Keratinocyte (primary cell): Measurements from ENCODE around the gene SIGLEC7. TPM values are rescaled to one million over a fixed set of nuclear protein-coding genes. Genes with fewer than 3 reads are reported as not detected.
"Not testable (repeated sequence)": the region's sequence is repeated elsewhere in the genome, so short reads cannot be mapped to it uniquely, and the experiment has no call there.

ENCODE experiments used
- DNase-seq: peaks from one replicate; pipeline ENCODE4 v3.0.0-alpha.2; 2011; ENCODE audit warnings: low read depth, missing footprints, low spot score
- FAIRE-seq: peaks from 2 replicates; lab custom pipeline; 2011; peaks lifted over from hg19 to GRCh38; lab: Jason Lieb, UNC
- H2AFZ ChIP-seq: 2 replicates; pipeline ENCODE4 v1.6.0; 2012; ENCODE audit warnings: low read length, control low read depth, inconsistent platforms; ENCODE audit not compliant: control insufficient read depth
- H3K27ac ChIP-seq: 2 replicates; pipeline ENCODE4 v1.5.1; 2011; ENCODE audit warnings: low read length; ENCODE audit not compliant: control insufficient read depth, insufficient read depth
- H3K27me3 ChIP-seq: 3 replicates; pipeline ENCODE4 v1.6.0; 2011; ENCODE audit warnings: low read length; ENCODE audit not compliant: control insufficient read depth, insufficient read depth; ENCODE audit errors: extremely low read depth
- H3K36me3 ChIP-seq, 2 experiments: 2 replicates in 1 of 2; 3 replicates in 1 of 2; pipeline ENCODE4 v1.5.1; 2011; ENCODE audit warnings: low read length in 2 of 2, mild to moderate bottlenecking in 1 of 2; ENCODE audit not compliant: control insufficient read depth in 2 of 2, insufficient read depth in 2 of 2; ENCODE audit errors: extremely low read depth in 1 of 2
- H3K4me1 ChIP-seq: 3 replicates; pipeline ENCODE4 v1.5.1; 2011; ENCODE audit warnings: low read length; ENCODE audit not compliant: control insufficient read depth, insufficient read depth; ENCODE audit errors: extremely low read depth
- H3K4me2 ChIP-seq: 3 replicates; pipeline ENCODE4 v1.6.0; 2011; ENCODE audit warnings: low read depth, low read length; ENCODE audit not compliant: control insufficient read depth, insufficient read depth; ENCODE audit errors: extremely low read depth
- H3K4me3 ChIP-seq, 3 experiments: fragments of 200-600 bp in 1 of 3; sonication (generic) in 1 of 3; 2 replicates in 2 of 3; 3 replicates in 1 of 3; pipeline ENCODE4 v1.5.1; 2011 to 2016; ENCODE audit warnings: low read length in 3 of 3, mild to moderate bottlenecking in 3 of 3, control low read depth in 2 of 3, inconsistent platforms in 1 of 3, low read depth in 1 of 3, mixed read lengths in 1 of 3, mixed run types in 1 of 3, moderate library complexity in 1 of 3; ENCODE audit not compliant: control insufficient read depth in 2 of 3, insufficient read depth in 2 of 3; ENCODE audit errors: extremely low read depth in 1 of 3
- H3K79me2 ChIP-seq: 2 replicates; pipeline ENCODE4 v1.6.0; 2012; ENCODE audit warnings: low read length; ENCODE audit not compliant: control insufficient read depth, insufficient read depth
- H3K9ac ChIP-seq: 3 replicates; pipeline ENCODE4 v1.6.0; 2011; ENCODE audit warnings: low read length; ENCODE audit not compliant: control insufficient read depth, insufficient read depth; ENCODE audit errors: extremely low read depth
- H3K9me1 ChIP-seq: 3 replicates; pipeline ENCODE4 v1.6.0; 2011; ENCODE audit warnings: low read length; ENCODE audit not compliant: control insufficient read depth, insufficient read depth; ENCODE audit errors: extremely low read depth
- H3K9me3 ChIP-seq: 2 replicates; pipeline ENCODE4 v1.5.1; 2012; ENCODE audit warnings: low read depth, low read length; ENCODE audit not compliant: control insufficient read depth
- H4K20me1 ChIP-seq: 3 replicates; pipeline ENCODE4 v1.6.0; 2011; ENCODE audit warnings: low read length; ENCODE audit not compliant: control insufficient read depth, insufficient read depth; ENCODE audit errors: extremely low read depth
- CTCF ChIP-seq, 3 experiments: IDR thresholded peaks in 1 of 3; conservative IDR thresholded peaks in 1 of 3; optimal IDR thresholded peaks in 1 of 3; 2 replicates in 2 of 3; 3 replicates in 1 of 3; pipeline versions ENCODE3 to v1.5.1; 2011; ENCODE audit warnings: low read length in 3 of 3, mild to moderate bottlenecking in 3 of 3, moderate library complexity in 2 of 3, control low read depth in 1 of 3, inconsistent platforms in 1 of 3; ENCODE audit not compliant: insufficient read depth in 2 of 3; ENCODE audit errors: extremely low read depth in 1 of 3
- EZH2 ChIP-seq: IDR thresholded peaks from one replicate; pipeline ENCODE4 v1.6.1; 2012; ENCODE audit warnings: inconsistent platforms, mild to moderate bottlenecking, low read length, moderate library complexity
- dilution Hi-C: fragments of 300-500 bp; cut with MboI; formaldehyde crosslinking; loops from one replicate; pipeline ENCODE4 v1.7.0; 2020; ENCODE audit warnings: low sequenced_read_pairs; ENCODE audit not compliant: extremely low pct_ligation_motif_present
- polyA plus RNA-seq, 5 experiments: library from polyadenylated mRNA; depleted of rRNA in 3 of 5; stranded (reverse) in 3 of 5; stranded (forward) in 1 of 5; unstranded in 1 of 5; fragments of >200 nt; gene quantifications; 1 replicate in 1 of 5; 2 replicates in 3 of 5; 3 replicates in 1 of 5; pipeline versions ENCODE4 v1.2.1 to v1.2.3, GENCODE V29; 2011 to 2012; ENCODE audit warnings: missing spikeins in 2 of 5, low read depth in 1 of 5, low replicate concordance in 1 of 5

The SIGLEC7 gene
- polyA plus RNA-seq, 1 donor (not counting 4 experiments of a cell fraction or from before 2014, with no cell fraction given), result not detected

DNA sequence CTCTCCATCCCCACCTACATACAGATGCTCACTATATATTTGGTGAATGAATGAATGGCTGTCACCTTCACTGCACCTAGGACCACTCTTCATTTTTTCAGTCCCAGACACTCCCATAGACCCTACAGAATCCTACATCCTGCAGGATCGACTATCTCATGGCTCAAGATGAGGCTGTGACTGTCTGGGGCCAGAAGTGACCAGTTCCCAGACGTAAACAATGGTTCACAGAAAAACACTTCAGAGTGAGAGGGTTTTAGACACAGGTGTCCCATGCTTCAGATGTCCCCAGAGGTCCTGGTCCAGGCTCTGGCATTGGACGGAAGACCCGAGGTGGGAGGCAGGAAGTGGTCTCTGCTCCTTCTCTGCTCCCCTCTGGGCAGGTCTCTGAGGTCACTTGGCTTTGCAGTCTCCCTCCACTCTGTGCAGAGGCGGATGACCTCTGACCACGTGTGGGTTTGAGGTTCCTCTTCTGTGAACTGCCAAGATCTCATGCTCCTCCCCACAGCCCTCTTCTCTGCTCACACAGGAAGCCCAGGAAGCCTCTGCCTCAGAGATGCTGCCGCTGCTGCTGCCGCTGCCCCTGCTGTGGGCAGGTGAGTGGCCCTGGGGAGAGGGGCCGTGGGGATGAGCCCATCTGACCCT is 24.9 kb downstream of the SIGLEC7 start:
- peaks cover 13% of the 10 kb centered on the region for H3K4me1 ChIP-seq
- no peak for DNase-seq
- no peaks in the 10 kb centered on the region for H3K79me2 ChIP-seq
- TF ChIP-seq EZH2, result no peak
- H3K27ac ChIP-seq, result no peak overlapping the region
- H3K36me3 ChIP-seq, result no peaks in the 10 kb centered on the region
- no peaks in the 10 kb centered on the region for H3K9me1 ChIP-seq
- dilution Hi-C loops, result no loop called here
- no peak for FAIRE-seq
- H2AFZ ChIP-seq, result no peak overlapping the region
- no peaks in the 10 kb centered on the region for H3K9me3 ChIP-seq
- no peaks in the 10 kb centered on the region for H4K20me1 ChIP-seq
- H3K9ac ChIP-seq, result no peak overlapping the region
- H3K4me2 ChIP-seq, result no peak overlapping the region
- H3K4me3 ChIP-seq, result no peak overlapping the region
- H3K27me3 ChIP-seq, result no peaks in the 10 kb centered on the region

DNA sequence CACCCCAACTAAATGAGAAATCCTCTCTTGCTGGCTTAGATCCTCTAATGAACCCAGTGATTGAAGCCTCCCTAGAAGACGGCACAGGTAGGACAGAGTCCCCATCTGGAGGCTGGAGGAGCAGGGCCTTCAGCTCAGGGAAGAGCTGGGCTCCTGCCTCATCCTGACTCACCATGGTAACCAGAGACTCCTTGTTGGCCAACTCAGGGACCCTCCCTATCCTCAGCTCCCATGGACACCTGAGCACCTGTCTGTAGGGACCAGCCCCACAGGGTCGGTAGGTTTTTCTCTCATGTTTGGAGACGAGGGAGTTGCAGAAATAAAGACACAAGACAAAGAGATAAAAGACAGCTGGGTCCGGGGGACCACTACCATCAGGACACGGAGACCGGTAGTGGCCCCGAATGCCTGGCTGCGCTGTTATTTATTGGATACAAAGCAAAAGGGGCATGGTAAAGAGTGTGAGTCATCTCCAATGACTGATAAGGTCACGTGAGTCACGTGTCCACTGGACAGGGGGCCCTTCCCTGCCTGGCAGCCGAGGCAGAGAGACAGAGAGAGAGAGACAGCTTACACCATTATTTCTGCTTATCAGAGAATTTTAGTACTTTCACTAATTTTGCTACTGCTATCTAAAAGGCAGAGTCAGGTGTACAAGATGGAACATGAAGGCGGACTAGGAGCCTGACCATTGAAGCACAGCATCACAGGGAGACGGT is 26.6 kb downstream of the SIGLEC7 start:
- no peak overlapping the region for H2AFZ ChIP-seq
- no peak for FAIRE-seq

GRCh38 chr19:51169283-51169918 is 27.3 kb downstream of the SIGLEC7 start:
- DNase-seq, H3K27me3 ChIP-seq, H3K4me2 ChIP-seq, H3K4me3 ChIP-seq, H3K9ac ChIP-seq, FAIRE-seq, H4K20me1 ChIP-seq, H3K9me1 ChIP-seq, H3K4me1 ChIP-seq, H2AFZ ChIP-seq, H3K27ac ChIP-seq, H3K79me2 ChIP-seq, dilution Hi-C loops, H3K9me3 ChIP-seq, H3K36me3 ChIP-seq: not testable (repeated sequence)
- TF ChIP-seq CTCF (optimal IDR thresholded peaks at IDR 0.05 in 1 of 3, IDR thresholded peaks at IDR 0.05 in 1 of 3, conservative IDR thresholded peaks at IDR 0.05 in 1 of 3; ENCODE audit: extremely low read depth in 1 of 3, insufficient read depth in 2 of 3, low read length in 3 of 3), result peak; percentile 27 to 77 (median 65)

More for the DNA sequence above, 26.6 kb downstream of the SIGLEC7 start:
- peaks cover 4% of the 10 kb centered on the region for H3K4me1 ChIP-seq
- no peaks in the 10 kb centered on the region for H4K20me1 ChIP-seq
- dilution Hi-C loops, result no loop called here
- H3K27me3 ChIP-seq, result no peaks in the 10 kb centered on the region
- H3K27ac ChIP-seq, result no peak overlapping the region
- H3K79me2 ChIP-seq, result no peaks in the 10 kb centered on the region
- no peak overlapping the region for H3K4me3 ChIP-seq
- H3K9ac ChIP-seq, result no peak overlapping the region
- no peak overlapping the region for H3K4me2 ChIP-seq
- H3K9me1 ChIP-seq, result no peaks in the 10 kb centered on the region
- no peaks in the 10 kb centered on the region for H3K9me3 ChIP-seq
- DNase-seq, result no peak
- no peaks in the 10 kb centered on the region for H3K36me3 ChIP-seq
- TF ChIP-seq EZH2, result no peak
